Trophoblast cell (in vitro differentiated cells and primary cell): ENCODE data around the gene PI4K2B.

Experiments used
- DNase-seq, 2 donors: peaks; one replicate each; pipeline ENCODE4 v3.0.0-alpha.2; 2016
- H2AFZ ChIP-seq: 2 replicates; pipeline ENCODE4 v1.6.1; 2013; ENCODE audit warnings: low read length, moderate library complexity, mild to moderate bottlenecking; ENCODE audit not compliant: insufficient read depth, poor library complexity
- H2AK5ac ChIP-seq: 2 replicates; pipeline ENCODE4 v1.6.1; 2013; ENCODE audit warnings: mild to moderate bottlenecking, low read length
- H2BK120ac ChIP-seq: 2 replicates; pipeline ENCODE4 v1.6.1; 2013; ENCODE audit warnings: low read length, mild to moderate bottlenecking, moderate library complexity; ENCODE audit not compliant: insufficient read depth, poor library complexity
- H2BK12ac ChIP-seq: 2 replicates; pipeline ENCODE4 v1.6.1; 2013; ENCODE audit warnings: mild to moderate bottlenecking, low read length, moderate library complexity
- H2BK5ac ChIP-seq: 2 replicates; pipeline ENCODE4 v1.6.1; 2013; ENCODE audit warnings: low read length, low read depth, moderate library complexity, mild to moderate bottlenecking; ENCODE audit not compliant: poor library complexity
- H3K14ac ChIP-seq: 2 replicates; pipeline ENCODE4 v1.6.1; 2013; ENCODE audit warnings: mild to moderate bottlenecking, low read length
- H3K18ac ChIP-seq: 2 replicates; pipeline ENCODE4 v1.6.1; 2013; ENCODE audit warnings: mild to moderate bottlenecking, low read length
- H3K23ac ChIP-seq: 2 replicates; pipeline ENCODE4 v1.6.1; 2013; ENCODE audit warnings: low read length
- H3K27ac ChIP-seq: 2 replicates; pipeline ENCODE4 v1.5.1; 2013; ENCODE audit warnings: low read depth, mild to moderate bottlenecking, inconsistent platforms, low read length, moderate library complexity
- H3K27me3 ChIP-seq: 2 replicates; pipeline ENCODE4 v1.6.1; 2013; ENCODE audit warnings: inconsistent platforms, mild to moderate bottlenecking, low read length, moderate library complexity; ENCODE audit not compliant: insufficient read depth
- H3K36me3 ChIP-seq, 2 experiments: 1 replicate in 1 of 2; 2 replicates in 1 of 2; pipeline ENCODE4 v1.6.1; 2013; ENCODE audit warnings: low read length in 2 of 2, mild to moderate bottlenecking in 2 of 2, moderate library complexity in 1 of 2; ENCODE audit not compliant: insufficient read depth in 2 of 2, control insufficient read depth in 1 of 2
- H3K4ac ChIP-seq: 2 replicates; pipeline ENCODE4 v1.6.1; 2013; ENCODE audit warnings: low read depth, mild to moderate bottlenecking, low read length, moderate library complexity
- H3K4me1 ChIP-seq, 2 experiments: 1 replicate in 1 of 2; 2 replicates in 1 of 2; pipeline ENCODE4 v1.6.1; 2013; ENCODE audit warnings: low read length in 2 of 2, mild to moderate bottlenecking in 2 of 2, moderate library complexity in 1 of 2; ENCODE audit not compliant: insufficient read depth in 2 of 2, control insufficient read depth in 1 of 2
- H3K4me2 ChIP-seq: 2 replicates; pipeline ENCODE4 v1.6.1; 2013; ENCODE audit warnings: inconsistent platforms, mild to moderate bottlenecking, low read length, moderate library complexity
- H3K4me3 ChIP-seq: 2 replicates; pipeline ENCODE4 v1.5.1; 2013; ENCODE audit warnings: mild to moderate bottlenecking, low read depth, low read length, inconsistent platforms
- H3K79me1 ChIP-seq: one replicate; pipeline ENCODE4 v1.6.1; 2013; ENCODE audit warnings: low read length
- H3K79me2 ChIP-seq: 2 replicates; pipeline ENCODE4 v1.6.1; 2013; ENCODE audit warnings: low read length, mild to moderate bottlenecking; ENCODE audit not compliant: control insufficient read depth, insufficient read depth, poor library complexity
- H3K9ac ChIP-seq: 2 replicates; pipeline ENCODE4 v1.6.1; 2013; ENCODE audit warnings: mild to moderate bottlenecking, low read length
- H3K9me3 ChIP-seq: 2 replicates; pipeline ENCODE4 v1.6.1; 2013; ENCODE audit warnings: low read depth, mild to moderate bottlenecking, control low read depth, inconsistent platforms, low read length; ENCODE audit not compliant: insufficient read depth
- H4K12ac ChIP-seq: 2 replicates; pipeline ENCODE4 v1.6.1; 2013; ENCODE audit warnings: low read depth, mild to moderate bottlenecking, low read length, moderate library complexity
- H4K8ac ChIP-seq: 2 replicates; pipeline ENCODE4 v1.6.1; 2013; ENCODE audit warnings: low read depth, mild to moderate bottlenecking, low read length, moderate library complexity
- H4K91ac ChIP-seq: one replicate; pipeline ENCODE4 v1.6.1; 2013; ENCODE audit warnings: low read depth, mild to moderate bottlenecking, low read length, moderate library complexity
- WGBS: extraction: QIAGEN DNeasy Blood & Tissue Kit; methylation state at CpG from one replicate; pipeline ENCODE4 v1.1.7; 2013; ENCODE audit warnings: missing lambda C conversion rate; ENCODE audit not compliant: insufficient read length, insufficient coverage; ENCODE audit errors: extremely low coverage; 5-methylcytosine and 5-hydroxymethylcytosine counted together

Gene PI4K2B

DNA sequence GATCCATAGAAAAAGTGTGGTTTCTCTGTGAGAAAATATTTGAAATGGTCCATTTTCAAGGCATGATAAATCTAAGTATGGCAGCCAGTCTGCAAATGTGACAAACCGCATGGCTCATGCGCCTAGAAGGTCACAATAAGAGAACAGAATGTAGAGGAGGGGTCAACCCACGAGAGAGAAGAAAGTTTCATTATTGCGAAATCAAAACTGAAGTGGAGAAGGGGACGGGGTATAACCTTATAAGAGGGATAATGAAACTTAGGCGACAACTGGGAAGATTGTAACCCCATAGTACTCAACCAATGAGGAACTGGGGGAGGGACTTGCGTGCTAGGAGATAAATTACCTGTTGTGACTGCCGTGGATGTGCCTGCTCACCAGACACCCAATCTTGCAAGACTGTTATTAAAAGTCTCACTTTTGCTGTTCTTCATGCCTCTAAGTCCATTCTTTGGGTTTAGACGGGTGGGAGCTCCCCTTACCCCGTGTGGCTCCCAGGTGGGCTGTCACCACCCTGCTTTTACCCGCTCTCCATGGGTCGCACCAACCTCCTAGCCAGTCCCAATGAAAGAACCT lies 57.4 kb downstream of the PI4K2B start:
- Histone ChIP-seq H2AK5ac (no peak overlapping the region), H3K18ac (no peak overlapping the region), H3K27me3 (no peaks in the 10 kb centered on the region), H2BK5ac (peak overlapping the region; percentile 33), H3K9me3 (peaks cover 2% of the 10 kb centered on the region), H4K91ac (peak overlapping the region; percentile 68), H3K23ac (no peak overlapping the region), H3K14ac (no peak overlapping the region), H3K9ac (no peak overlapping the region), H3K27ac (no peak overlapping the region), H3K4ac (no peak overlapping the region), H2BK120ac (peak overlapping the region; percentile 55), H2BK12ac (no peak overlapping the region), H3K4me2 (peak overlapping the region; percentile 28), H3K79me2 (no peaks in the 10 kb centered on the region), H3K36me3 (no peaks in the 10 kb centered on the region), H3K4me3 (no peak overlapping the region), H2AFZ (no peak overlapping the region), H4K8ac (no peak overlapping the region), H3K4me1 (peaks cover 9 to 10% of the 10 kb centered on the region in 2 experiments), H4K12ac (no peak overlapping the region), H3K79me1 (peaks cover 2% of the 10 kb centered on the region)
- WGBS, result no CpG with 5 or more reads among the region's 12 CpGs
- DNase-seq, result no peak

GRCh38 chr4:25297528-25298242 lies 63.9 kb downstream of the PI4K2B start:
- H2BK120ac ChIP-seq, result no peak overlapping the region
- no peak for DNase-seq
- H3K79me1 ChIP-seq, result no peaks in the 10 kb centered on the region
- no peak overlapping the region for H3K27ac ChIP-seq
- no peaks in the 10 kb centered on the region for H3K9me3 ChIP-seq
- H4K8ac ChIP-seq, result no peak overlapping the region
- no peaks in the 10 kb centered on the region for H3K36me3 ChIP-seq
- no peak overlapping the region for H3K4ac ChIP-seq
- no peak overlapping the region for H3K4me2 ChIP-seq
- no peaks in the 10 kb centered on the region for H3K79me2 ChIP-seq
- H3K9ac ChIP-seq, result no peak overlapping the region
- no peak overlapping the region for H3K14ac ChIP-seq
- H3K23ac ChIP-seq, result no peak overlapping the region
- H2BK12ac ChIP-seq, result no peak overlapping the region
- no CpG with 5 or more reads among the region's 5 CpGs for WGBS
- peaks cover 2 to 3% of the 10 kb centered on the region in 2 experiments for H3K4me1 ChIP-seq
- no peak overlapping the region for H3K18ac ChIP-seq
- H2BK5ac ChIP-seq, result no peak overlapping the region
- H2AK5ac ChIP-seq, result no peak overlapping the region
- H4K91ac ChIP-seq, result no peak overlapping the region
- no peaks in the 10 kb centered on the region for H3K27me3 ChIP-seq
- no peak overlapping the region for H4K12ac ChIP-seq
- H2AFZ ChIP-seq, result no peak overlapping the region
- H3K4me3 ChIP-seq, result no peak overlapping the region

DNA sequence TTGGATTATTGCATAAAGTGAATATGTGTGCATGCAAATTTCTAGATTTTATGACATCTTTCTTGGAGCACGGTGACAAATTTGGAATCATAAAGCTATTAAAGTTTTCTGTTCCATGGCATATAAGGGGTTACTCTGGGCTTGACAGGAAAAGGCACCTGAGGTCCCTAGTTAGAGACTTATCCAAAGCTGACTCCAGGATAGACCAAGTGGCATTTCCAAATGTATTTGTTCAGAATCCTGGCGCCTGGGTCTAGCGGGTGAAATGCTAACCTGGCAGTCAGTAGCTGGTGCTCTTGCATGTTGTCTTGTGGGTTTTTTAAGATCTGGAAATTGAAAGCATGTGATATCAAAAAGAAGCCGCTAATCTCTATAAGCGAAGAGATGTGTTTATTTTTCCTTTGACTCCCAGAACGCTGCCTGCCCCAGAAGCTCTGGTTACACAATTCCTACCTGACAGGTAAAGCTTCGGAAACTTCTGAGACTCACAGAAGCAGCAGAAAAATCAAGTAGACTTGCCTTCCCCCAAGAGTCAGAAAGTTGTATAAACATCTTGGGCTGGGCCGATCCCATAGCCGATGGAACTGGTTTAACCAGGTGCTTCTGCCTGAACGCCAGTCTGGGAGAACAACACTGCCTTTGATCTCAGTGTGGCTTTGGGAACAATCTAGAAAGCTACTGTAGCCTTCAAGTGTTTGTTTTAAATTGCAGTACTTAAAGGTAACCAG lies 65.8 kb downstream of the PI4K2B start:
- peaks cover 2 to 3% of the 10 kb centered on the region in 2 experiments for H3K4me1 ChIP-seq
- H3K79me1 ChIP-seq, result no peaks in the 10 kb centered on the region
- H4K91ac ChIP-seq, result no peak overlapping the region
- H4K12ac ChIP-seq, result no peak overlapping the region
- no peaks in the 10 kb centered on the region for H3K27me3 ChIP-seq
- H4K8ac ChIP-seq, result no peak overlapping the region
- H3K36me3 ChIP-seq, result no peaks in the 10 kb centered on the region
- no peak overlapping the region for H3K9ac ChIP-seq
- no peaks in the 10 kb centered on the region for H3K79me2 ChIP-seq
- WGBS, result no CpG with 5 or more reads among the region's 10 CpGs
- H2BK12ac ChIP-seq, result no peak overlapping the region
- H3K27ac ChIP-seq, result peak overlapping the region; percentile 48
- peak overlapping the region; percentile 42 for H3K4me2 ChIP-seq
- H3K23ac ChIP-seq, result no peak overlapping the region
- no peak overlapping the region for H3K18ac ChIP-seq
- no peak overlapping the region for H3K4me3 ChIP-seq
- DNase-seq, result peak; percentile 69 to 80
- H3K4ac ChIP-seq, result no peak overlapping the region
- H3K14ac ChIP-seq, result no peak overlapping the region
- H2BK5ac ChIP-seq, result peak overlapping the region; percentile 32
- no peaks in the 10 kb centered on the region for H3K9me3 ChIP-seq
- no peak overlapping the region for H2BK120ac ChIP-seq
- H2AFZ ChIP-seq, result no peak overlapping the region
- H2AK5ac ChIP-seq, result no peak overlapping the region

GRCh38 chr4:25301471-25301870 lies 67.6 kb downstream of the PI4K2B start:
- Histone ChIP-seq H3K9me3 (no peaks in the 10 kb centered on the region), H3K79me1 (no peaks in the 10 kb centered on the region), H3K27ac (no peak overlapping the region), H2AFZ (no peak overlapping the region), H3K27me3 (no peaks in the 10 kb centered on the region), H3K23ac (no peak overlapping the region), H3K79me2 (no peaks in the 10 kb centered on the region), H2AK5ac (no peak overlapping the region), H3K4me3 (no peak overlapping the region), H3K9ac (no peak overlapping the region), H2BK120ac (no peak overlapping the region), H2BK12ac (no peak overlapping the region), H3K4me2 (no peak overlapping the region), H3K4me1 (peaks cover 2 to 3% of the 10 kb centered on the region in 2 experiments), H3K4ac (no peak overlapping the region), H4K91ac (no peak overlapping the region), H4K8ac (no peak overlapping the region), H3K18ac (no peak overlapping the region), H2BK5ac (no peak overlapping the region), H4K12ac (no peak overlapping the region), H3K14ac (no peak overlapping the region), H3K36me3 (no peaks in the 10 kb centered on the region)
- WGBS, result no CpG with 5 or more reads among the region's 4 CpGs
- DNase-seq, result no peak
